HK-2 (cell line): ENCODE data around the gene WDR55.
"Not testable (repeated sequence)": the region's sequence is repeated elsewhere in the genome, so short reads cannot be mapped to it uniquely, and the experiment has no call there.

Experiments
- DNase-seq: peaks from one replicate; pipeline ENCODE4 v3.0.0-alpha.2; 2018; ENCODE audit not compliant: unreplicated experiment

Gene WDR55

DNA sequence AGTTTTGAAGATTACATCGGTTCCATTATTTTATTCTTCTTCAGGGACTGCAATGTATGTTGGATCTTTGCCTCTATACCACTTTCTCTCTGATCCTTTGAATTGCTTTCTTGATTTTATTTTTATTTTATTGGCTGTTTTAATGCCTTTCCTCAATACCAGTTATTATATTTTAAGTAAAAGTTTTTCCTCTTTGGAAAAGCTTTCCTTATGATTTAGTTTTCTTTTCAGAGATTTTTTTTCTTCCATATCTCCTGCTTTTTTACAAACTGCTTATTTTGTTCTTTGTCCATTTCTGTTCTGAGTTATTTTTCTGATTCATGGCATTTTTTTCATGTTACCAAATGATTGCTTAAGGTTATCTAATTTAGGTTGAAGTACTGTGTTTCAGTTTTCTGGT, 47.1 kb downstream of the WDR55 start:
- DNase-seq, result no peak

DNA sequence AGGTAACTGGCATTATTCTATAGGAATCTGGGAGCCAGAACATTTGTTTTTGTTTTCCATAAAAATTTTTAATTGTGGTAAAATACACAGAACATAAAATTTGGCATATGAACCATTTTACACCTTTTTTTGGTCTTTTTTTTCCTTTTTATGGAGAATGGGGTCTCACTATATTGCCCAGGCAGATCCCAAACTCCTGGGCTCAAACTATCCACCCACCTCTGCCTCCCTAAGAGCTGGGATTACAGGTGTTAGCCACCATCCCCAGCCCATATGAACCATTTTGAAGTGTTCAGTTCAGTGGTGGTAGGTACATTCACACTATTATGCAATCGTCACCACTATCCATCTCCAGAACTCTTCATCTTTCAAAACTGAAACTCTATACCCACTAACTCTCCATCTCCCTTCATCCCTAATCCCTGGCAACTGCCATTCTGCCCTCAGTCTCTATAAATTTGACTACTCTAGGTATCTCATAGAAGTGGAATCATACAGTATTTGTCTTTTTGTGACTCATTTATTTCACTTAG, 48.9 kb downstream of the WDR55 start:
- DNase-seq, result no peak

DNA sequence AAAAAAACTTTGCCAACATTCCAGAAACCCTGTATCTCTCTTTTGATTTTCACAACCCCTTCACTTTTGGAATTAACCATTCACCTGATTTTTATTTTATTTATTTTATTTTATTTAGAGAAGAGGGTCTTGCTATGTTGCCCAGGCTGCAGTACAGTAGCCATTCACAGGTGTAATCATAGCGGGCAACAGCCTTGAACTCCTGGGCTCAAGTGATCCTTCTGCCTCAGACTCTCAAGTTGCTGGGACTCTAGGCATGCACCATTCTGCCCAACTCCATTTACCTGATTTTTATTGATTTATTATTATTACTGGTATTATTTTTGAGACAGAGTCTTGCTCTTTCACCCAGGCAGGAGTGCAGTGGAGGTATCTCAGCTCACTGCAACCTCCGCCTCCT, 51.5 kb downstream of the WDR55 start:
- DNase-seq, result not testable (repeated sequence)

DNA sequence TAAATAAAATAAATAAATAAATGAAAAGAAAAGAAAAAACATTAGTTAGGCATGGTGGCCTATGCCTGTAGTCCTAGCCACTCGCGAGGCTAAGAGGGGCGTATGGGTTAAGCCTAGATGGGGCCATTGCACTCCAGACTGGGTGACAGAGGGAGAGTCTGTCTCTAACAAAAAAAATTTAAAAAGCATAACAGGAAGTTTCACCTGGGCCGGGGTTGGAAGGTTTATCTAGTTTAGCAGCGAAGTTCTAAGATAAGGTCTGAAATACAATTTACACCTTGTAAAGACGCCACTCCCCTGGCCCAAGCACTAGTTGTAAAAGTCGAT, 53.5 kb downstream of the WDR55 start:
- no peak for DNase-seq

DNA sequence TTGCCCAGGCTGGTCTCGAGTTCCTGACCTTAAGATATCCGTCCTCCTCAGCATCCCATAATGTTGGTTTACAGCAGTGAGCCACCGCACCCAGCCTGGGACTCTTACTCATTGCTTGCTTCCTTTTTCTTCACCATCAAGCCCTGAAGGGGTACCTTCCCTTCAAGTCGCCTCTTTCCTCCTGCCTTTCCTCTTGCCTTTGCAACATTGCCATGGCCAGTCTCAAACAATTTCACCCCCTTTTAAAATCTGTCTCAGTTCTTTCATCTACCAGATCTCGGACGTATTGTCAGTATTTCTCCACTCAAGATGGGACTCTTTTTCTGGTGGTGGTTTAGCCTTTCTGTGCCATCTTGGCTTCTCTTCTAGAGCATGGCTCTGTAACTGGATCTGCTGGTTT, 56.0 kb downstream of the WDR55 start:
- DNase-seq, result not testable (repeated sequence)

DNA sequence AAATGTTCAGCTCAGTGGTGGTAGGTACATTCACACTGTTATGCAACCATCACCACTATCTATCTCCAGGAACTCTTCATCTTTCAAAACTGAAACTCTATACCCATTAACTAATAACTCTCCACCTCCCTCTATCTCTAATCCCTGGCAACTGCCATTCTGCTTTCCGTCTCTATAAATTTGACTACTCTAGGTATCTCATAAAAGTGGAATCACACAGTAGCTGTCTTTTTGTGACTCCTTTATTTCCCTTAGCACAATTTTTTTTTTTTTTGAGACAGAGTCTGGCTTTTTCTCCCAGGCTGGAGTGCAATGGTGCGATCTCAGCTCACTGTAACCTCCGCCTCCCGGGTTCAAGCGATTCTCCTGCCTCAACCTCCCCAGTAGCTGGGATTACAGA, 56.7 kb downstream of the WDR55 start:
- not testable (repeated sequence) for DNase-seq
